Stimulated activated CD4-positive, alpha-beta T cell treated with anti-CD3 and anti-CD28 coated beads, Interleukin-2, amount 100 ng/mL, for 24 hours (primary cell): Measurements from ENCODE around the gene FBLN2.

Source experiments
- DNase-seq, 2 donors: peaks; one replicate each; pipeline ENCODE4 v3.0.0-alpha.2; 2020

The FBLN2 gene

DNA sequence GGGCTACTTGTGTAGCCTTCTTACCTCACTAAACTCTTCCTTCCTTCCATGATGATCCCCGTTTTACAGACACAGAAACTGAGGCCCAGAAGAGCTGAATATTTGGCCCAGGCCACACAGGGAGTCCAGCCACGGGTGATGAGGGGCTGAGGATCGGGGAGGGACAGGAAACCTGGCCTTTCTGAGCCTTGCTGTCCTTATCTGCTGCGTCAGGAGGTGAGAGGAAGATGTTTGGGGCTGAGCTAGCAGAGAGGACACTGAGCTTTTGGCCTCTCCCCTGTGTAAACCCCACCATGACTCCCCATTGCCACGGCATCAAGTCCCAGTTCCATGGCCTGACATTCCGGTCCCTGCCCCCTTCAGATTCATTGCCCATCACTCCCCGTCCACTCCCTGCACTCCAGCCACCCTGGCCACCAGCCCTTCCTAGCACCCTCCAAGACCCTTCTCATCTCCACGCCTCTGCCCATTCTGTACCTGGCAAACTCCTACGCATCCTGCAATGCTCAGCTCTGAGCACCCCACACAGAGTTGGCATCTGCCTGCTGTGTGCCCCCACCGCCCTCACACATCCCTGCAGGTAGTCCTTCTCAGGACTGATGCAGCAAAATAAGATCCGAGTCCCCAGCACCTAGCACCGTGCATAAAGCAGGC, 103.0 kb downstream of the FBLN2 start:
- no peak for DNase-seq

DNA sequence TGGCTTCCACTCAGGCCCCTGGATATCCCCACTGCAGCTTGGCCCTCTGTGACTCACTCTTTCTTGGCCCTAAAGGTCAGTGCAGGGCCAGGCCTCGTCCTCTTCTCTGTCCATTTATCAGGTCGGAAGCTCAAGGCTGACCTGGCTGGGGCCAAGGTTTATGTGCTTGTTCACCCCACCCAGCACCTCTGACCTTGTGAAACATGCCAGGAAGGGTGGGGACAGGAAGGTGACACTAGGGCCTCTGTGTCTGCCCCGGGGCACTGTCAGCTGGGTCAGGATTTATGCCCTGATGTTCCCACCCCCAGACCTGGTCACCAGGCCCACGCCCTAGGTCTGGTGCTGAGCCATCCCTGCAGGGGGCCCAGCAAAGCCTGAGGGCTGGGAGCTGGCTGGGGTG, 103.8 kb downstream of the FBLN2 start:
- no peak for DNase-seq

GRCh38 chr3:13653631-13654279, 104.8 kb downstream of the FBLN2 start:
- no peak for DNase-seq

GRCh38 chr3:13654330-13655060, 105.6 kb downstream of the FBLN2 start:
- peak; percentile 33 to 36 for DNase-seq

GRCh38 chr3:13655061-13655913, 106.4 kb downstream of the FBLN2 start:
- peak; percentile 39 to 53 for DNase-seq

GRCh38 chr3:13656584-13657301, 107.8 kb downstream of the FBLN2 start:
- no peak for DNase-seq

- peak; percentile 74 to 78 for DNase-seq
Observed at GRCh38 chr3:13657660-13658435, 108.9 kb downstream of the FBLN2 start.

DNA sequence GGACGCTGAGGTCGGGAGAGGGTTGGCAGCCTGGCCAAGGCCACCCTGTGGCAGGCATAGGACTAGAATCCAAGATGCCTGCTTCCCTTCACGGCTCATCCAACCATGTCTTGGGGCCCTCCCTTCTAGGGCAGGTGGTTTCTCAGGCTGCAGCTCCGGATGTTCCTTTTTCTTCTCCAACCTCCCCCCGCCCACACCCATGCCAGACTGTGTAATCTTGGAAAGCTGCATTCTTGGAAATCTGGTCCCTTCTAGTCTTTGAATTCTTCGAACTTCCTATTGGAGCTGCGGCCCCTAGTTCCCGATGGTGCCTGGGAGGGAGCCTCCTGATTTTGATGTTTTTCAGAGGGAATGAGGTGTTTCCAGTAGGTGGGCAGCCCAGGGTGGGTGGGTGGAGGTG, 109.8 kb downstream of the FBLN2 start:
- DNase-seq, result no peak

DNA sequence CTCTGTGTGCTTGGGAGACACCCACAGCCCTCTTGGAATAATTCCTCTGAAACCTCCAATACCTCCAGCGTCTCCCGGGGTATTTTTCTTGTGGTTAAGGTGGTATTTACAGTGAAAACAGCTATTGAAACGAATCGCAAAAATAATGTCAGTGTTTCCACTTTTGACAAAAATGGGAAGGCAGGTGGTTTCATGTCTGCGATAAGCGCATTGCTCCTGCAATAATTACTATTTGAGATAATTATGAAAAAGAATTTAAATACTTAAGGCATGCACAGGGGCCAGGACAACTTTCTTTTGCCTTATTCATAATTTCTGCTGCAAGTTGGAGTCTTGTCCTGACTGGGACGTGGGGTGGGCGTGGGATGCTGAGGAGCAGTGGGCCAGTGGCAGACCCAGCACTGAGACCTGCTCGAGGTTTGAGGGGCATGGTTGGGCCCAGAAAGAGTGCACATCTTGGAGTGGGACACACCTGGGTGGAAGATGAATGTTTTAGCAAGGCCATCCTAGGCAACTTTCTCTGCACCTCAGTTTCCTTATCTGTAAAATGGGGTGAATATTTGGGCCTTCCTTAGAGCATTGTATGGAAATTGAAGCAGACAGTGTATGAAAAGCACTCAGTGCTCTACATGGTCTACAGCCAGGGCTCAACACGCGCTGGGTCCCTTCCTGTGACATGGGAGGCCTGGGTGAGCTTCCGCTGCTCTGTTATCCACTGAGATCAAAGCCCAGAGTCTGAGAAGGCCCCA, 110.5 kb downstream of the FBLN2 start:
- no peak for DNase-seq

GRCh38 chr3:13660042-13660874, 111.3 kb downstream of the FBLN2 start:
- DNase-seq, result no peak

DNA sequence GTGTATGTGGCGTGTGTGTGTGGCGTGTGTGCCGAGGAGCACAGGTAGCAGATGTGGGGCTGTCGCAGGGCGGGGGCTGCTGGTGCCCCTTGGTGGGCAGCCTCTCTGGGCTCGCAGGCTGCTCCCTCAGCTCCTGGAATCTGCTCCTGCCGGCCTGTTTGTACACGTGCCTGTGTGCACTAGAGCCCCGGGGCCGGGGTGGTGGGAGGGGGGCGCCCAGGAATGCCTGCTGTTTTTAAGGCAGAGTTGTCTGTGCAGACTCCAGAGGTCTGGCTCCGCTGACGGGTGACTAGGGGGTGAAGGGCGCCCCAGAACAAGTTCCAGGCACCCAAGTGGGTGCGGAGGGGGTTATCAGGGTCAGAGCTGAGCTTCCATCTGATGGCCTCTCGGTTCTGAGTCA, 112.2 kb downstream of the FBLN2 start:
- no peak for DNase-seq

DNA sequence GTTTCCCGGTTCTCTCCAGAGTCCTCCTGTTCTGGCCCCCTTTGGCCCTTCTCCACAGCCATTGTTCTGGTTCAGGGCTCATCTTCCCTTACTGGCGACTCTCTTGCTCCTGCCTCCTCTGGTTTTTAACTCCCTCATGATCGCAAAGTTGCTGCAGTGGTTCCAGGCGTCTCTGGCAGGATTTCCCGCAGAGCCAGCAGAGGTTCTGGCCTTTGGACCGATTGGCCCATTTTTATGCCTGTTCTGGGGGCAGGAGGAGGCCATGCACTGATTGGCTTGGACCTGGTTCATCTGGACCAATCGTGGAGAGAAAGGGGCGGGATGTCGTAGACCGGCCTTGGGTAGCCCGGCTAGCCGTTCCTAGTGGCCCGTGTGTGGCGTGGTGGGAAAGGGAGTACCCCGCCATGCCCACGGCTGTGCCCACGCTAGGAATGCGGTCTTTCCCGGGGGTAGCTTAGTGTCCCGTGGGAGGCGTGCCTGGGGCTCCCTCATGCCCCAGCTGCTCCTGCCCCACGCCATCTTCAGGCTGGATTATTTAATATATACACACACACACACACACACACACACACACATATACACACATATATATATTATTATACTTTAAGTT, 113.4 kb downstream of the FBLN2 start:
- no peak for DNase-seq

DNA sequence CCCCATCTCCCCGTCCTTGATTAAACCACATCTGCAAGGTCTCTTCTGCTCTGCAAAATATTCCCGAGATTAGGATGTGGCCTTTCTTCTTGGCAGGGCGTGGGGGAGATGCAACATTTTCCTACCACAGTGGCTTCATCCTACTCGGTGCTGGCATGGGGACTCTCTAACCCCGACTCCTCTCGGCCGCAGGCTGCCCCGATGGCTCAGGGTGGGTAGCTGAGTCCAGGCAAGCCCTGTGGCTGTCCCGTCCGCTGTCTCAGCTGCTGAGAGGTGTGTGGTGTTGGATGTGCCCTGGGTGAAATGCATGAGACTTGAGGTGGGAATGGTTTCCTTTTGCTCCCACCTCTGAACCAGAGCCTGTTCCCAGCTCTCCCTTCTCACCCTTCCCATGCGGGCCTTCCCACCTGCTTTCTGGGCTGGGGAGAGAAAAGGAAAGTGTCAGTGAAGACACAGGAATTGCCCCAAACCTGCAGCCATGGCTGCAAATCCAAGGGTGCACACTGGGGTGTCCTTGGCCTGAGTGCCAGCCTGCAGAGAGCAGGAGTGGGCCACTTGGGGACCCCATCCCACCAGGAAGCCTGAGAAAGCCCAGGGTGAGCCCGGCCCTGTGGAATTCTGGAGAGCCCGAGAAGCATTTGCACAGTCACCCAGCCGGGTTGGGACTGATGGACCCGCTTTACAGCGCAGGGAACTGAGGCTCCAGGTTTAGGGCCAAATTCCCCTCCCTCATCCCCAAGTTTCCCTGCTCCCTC, 115.0 kb downstream of the FBLN2 start:
- DNase-seq, result no peak

DNA sequence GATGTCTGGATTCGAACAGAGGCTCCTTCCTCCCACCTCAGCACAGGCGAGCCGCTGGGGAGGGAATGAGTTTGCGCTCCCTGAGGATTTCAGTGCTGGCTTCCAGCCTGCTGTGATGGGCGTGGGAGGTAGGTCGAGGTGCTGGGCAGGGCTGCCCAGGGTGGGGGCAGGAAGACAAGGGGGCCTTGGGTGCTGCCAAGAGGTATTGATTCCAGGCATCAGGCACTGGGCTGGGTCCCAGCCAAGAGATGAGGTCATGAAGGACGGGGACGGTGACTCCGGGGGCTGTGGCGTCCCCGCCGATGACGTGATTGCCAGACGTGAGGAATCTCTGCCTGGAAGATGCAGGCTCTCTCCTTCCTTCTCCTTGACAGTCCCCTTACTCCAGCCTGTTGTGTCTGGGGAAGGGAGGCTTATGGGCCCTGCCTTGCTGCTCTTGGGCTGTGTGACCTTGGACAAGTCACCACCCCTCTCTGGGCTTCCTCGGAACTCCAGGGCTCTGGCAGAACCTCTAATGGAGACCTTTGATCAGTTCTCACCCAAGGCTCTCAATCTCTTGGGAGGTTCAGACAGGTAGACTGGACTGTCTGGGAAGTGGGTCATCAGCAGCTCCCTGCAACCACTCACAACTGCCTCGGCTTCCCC, 116.8 kb downstream of the FBLN2 start:
- DNase-seq, result no peak

GRCh38 chr3:13666227-13666619, 117.3 kb downstream of the FBLN2 start:
- DNase-seq, result no peak

DNA sequence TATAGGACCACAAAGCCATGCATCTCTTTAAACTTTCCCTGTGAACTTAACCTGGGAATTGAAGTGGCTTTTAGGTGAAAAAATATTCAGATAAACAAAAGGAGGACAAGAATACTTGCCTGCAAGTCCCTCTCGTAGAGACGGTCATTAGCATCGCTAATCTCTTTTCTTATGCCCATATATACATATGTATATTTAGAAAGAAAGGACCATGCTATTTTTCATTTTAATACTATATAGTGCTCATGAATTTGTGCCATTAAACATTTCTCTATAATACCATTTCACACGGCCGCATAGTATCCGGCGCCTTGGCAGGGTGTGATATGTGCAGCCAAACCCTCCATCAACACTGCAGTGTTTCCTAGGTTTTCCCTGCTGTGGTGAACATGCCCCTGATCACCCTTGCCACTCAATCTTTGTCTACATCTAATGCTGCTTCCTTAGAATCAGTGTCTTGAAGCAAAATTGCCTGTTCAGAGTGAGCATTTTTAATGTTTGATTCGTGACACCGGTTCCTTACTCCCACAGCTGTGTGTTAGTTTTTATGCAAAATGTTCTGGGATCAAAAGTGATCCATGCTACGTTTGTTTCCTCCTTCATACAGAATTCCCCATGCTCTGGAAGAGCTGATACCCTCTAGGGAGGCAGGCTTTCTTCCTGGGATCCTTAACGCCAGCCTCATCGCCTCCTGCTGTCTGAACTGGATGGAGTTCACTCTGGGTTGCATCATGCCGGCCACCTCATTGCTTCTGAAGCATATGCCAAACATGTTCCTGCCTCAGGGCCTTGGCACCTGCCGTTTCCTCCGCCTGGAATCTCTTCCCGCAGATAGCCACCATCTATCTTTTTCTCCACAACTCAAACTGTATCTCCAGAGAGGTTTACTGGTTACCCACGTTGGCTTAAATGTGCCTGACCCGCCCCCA, 118.1 kb downstream of the FBLN2 start:
- DNase-seq, result no peak

- DNase-seq, result no peak
Observed at GRCh38 chr3:13668136-13668535, 119.2 kb downstream of the FBLN2 start.
